HG03565 (cell line): Measurements from ENCODE around the gene TMEM181.
"Not testable (repeated sequence)": the region's sequence is repeated elsewhere in the genome, so short reads cannot be mapped to it uniquely, and the experiment has no call there.

Source experiments
- ATAC-seq: cut with Tn5 transposase; IDR thresholded peaks from one replicate; pipeline ENCODE4 v1.9.1; 2021; ENCODE audit warnings: mild to moderate bottlenecking, moderate library complexity; ENCODE audit not compliant: unreplicated experiment

TMEM181 gene

DNA sequence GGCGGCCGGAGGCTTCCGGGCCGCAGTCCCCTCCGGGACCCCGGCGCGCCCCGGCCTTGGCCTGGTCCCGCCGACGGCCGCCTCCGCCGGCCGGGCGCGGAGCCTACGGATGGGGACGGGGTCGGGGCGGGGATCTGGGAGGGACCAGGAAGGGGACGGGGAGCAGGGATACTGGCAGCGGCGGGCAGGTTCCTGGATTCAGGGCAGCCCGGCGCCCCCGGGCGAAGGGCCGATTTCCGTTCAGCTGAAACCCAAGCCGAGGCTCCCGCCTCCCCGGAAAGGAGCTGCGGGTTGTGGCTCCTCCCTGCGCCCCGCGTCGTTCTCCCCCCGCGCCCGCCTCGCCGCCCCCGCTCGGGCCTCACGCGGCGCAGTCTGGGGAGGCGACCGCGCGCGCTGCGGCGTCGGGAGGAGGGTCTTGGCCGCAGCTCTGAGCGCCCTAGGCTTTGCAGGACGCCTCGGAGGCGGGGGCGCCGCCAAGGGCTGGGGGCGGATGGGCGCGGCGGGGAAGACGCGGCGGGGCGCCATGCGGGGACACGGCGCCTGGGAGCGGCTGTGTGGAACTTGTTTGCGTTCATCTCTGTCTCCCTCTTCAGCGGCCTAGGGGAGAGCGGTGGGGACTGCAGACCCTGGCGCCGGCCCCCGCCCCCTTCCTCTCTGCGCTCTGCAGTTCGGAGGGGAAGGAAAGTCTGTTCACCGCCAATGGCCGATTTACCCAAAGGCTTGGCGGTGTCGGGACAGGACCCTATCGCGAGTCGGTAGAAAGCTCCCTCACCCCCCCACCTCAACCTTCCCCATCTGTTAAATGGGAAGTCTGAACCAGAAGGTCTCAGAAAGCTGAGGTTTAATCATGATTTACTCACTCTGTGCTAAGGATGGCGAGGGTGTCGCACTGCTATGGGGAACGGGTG is 22.7 kb upstream of the TMEM181 start:
- no peak for ATAC-seq

DNA sequence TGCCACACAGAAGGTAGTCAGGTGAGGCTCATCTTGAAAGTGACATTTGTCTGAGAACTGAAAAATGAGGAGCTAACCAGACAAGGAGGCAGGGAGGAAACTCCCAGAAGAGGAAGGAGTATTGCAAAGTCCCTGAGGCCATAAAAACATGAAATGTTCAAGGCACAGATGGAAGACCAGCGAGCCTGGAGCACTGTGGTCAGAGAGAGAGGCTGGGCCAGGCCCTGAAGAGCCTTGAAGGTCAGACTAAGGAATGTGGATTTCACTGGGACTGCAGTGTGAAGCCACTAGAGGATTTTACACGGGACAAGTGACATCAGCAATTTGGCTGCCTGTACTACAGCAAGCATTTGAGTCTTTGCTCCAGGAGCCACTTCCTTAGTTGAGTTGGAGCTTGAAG is 21.1 kb upstream of the TMEM181 start:
- ATAC-seq = no peak

DNA sequence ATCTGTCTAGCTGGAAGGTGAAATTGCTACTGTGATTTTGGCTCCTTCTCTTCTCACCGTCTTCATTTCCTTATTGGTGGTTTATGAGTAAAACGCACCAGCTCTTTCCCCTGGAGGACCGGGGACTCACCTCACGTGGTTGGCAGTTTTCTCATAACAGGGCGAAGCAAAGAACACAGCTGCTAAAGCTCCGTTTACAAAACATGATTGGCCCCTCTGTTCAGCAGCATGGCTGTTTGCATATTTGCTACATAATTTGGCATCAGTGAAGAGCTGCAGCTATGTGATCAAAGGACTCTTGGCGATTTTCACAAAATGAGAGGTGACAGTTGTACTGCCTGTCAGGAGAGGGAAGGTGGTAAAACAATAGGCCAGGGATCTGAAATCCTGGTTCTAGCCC is 20.5 kb upstream of the TMEM181 start:
- no peak for ATAC-seq

- no peak for ATAC-seq
These were observed 20.0 kb upstream of the TMEM181 start for GRCh38 chr6:158539881-158540280.

- ATAC-seq = no peak
These were observed 16.2 kb upstream of the TMEM181 start for GRCh38 chr6:158543606-158544185.

- no peak for ATAC-seq
These were observed 15.5 kb upstream of the TMEM181 start for GRCh38 chr6:158544428-158544827.

DNA sequence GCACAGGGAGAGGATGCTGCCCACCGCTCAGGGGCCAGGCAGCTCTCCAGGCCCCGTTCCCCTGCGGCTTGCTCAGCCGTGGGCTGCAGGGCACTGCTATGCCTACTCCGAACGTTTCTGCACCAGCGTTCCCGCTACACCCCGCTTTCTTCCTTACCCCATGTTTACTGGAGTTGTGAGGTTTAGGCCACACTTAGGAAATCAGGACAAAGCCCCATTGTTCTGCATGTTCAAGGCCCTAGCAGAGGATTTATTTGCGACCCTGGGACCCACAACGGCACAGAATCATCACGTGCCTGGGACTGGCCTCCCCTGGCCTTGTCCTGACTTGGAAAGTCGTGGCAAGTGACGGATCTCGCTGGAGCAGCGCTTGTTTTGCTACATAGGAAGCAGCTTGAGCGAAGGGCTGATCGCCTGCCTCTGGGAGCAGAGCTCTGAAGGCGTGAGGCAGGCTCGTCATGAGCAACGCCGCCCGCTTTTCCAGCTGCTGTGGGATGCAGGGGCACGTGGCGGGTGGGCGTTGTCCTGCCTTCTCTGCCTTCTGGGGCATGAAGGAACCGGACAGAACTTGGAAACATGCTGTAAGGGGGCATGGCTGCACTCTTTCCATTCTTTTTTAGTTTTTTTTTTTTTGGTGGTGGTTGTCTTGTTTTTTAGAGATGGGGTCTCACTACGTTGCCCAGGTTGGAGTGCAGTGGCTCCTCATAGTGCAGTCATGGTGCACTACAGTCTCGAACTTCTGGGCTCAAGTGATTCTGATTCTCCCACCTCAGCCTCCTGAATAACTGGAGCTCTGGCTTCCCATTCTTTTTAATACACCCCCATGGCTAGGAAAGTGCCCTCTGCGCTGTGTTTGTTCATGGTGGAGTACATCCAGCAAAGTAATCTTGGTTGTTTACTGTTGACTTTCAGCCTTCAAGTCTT is 14.6 kb upstream of the TMEM181 start:
- no peak for ATAC-seq

DNA sequence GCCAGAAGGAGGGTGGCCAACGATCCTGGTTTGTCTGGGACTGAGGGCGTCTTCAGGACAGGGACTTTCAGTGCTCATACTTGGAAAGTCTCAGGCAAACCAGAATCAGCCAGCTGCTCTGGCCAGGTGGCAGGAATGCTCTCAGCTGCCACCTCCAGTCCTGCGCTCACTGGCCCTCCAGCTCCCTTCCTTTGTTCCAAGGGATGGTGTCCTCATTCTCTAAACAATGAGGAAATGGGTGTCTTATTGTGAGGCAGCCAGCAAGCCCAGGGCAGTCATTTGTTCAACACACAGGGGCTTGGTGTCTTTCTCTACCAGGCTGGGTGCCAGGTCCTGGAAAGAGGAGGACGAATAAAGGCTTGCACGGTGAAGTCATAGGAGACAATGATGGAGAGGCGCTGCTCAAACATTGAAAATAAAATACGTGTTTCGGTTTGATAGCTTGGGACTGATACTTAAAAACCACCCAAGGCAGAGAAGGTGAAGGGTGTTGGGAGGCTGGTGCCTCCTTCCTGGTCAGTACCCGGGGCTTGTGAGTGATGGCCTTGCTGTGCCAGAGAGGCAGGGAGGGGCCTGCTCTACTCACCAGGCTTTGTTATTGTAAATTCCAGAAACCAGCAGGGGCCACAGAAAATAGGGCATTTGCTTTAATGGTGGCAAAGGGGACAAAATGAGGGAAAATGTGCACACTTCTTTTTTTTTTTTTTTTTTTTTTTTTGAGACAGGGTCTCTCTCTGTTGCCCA is 11.3 kb upstream of the TMEM181 start:
- ATAC-seq = no peak

DNA sequence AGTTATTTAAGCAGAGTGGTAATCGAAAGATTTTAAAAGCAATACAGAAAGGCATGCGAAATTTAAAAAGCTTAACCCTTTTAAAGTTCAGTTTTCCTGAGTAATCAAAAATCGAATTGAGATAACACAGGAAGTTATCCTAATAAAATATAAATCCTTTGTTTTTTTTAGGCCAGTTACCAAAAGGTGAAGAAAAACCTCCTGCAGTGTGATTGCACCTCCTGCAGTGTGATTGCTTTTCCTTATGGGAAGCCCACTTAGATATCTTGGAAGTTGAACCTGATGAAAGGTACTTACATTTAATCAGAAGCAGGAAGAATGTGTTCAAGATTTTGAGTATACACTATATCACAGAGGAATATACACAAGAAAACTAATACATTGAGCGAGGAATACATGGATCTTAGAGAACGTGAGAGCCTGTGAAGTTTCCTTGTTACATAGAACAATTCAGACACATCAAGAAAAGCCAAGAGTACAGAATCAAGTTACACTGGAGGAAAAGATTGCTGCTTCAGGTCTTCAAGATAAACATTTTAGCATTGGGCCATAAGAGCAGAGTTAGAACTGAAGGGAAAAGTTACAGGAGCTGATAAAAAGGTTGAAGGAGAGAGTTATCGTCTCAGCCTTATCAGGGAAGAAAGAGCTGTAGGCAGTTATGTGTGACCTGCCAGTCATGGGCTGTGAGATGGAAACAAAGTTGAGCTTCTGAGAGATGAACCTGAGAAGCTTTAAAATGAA is 7.7 kb upstream of the TMEM181 start:
- ATAC-seq = no peak

GRCh38 chr6:158552796-158553138 is 7.1 kb upstream of the TMEM181 start:
- no peak for ATAC-seq

DNA sequence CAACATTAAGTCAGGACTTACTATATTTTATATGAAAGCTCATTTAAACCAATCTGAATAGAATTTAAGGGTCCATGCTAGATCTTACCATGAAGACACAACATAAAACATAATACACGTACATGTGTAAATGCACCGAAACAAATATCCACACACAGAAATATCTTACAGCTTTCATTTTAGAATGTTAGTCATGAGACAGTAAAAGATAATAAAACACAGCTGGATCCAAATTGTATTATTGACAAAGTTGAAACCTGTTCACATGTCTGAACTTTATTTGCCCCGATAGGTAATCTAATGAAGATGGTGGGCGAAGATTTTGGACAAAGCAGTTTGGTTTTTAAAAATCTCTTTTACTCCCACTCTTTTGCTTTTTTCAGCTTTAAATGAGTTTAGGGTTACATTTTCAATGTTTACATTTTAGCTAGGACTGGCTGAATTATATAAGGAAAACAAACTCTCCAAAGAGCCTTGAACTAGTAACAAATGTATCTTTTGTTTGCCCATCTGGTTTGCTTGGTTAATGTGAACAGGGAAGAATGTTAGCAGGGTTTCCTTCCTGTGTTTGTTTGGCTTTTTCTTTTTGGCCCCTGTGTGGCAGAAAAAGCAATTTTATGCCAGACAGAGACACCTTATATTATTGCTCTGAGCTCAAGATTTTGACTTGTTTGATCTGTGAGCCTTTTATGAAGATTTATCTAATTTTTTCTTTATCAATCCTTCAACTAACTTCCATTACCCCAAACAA is 5.1 kb upstream of the TMEM181 start:
- no peak for ATAC-seq

GRCh38 chr6:158556113-158556512 is 3.8 kb upstream of the TMEM181 start:
- no peak for ATAC-seq

GRCh38 chr6:158557110-158557509 is 2.8 kb upstream of the TMEM181 start:
- not testable (repeated sequence) for ATAC-seq

- ATAC-seq = no peak
These were observed 2.0 kb upstream of the TMEM181 start for GRCh38 chr6:158557927-158558326.

- ATAC-seq = no peak
These were observed 1.2 kb upstream of the TMEM181 start for GRCh38 chr6:158558415-158559306.

GRCh38 chr6:158559338-158559894 is 475 bp upstream of the TMEM181 start:
- no peak for ATAC-seq

DNA sequence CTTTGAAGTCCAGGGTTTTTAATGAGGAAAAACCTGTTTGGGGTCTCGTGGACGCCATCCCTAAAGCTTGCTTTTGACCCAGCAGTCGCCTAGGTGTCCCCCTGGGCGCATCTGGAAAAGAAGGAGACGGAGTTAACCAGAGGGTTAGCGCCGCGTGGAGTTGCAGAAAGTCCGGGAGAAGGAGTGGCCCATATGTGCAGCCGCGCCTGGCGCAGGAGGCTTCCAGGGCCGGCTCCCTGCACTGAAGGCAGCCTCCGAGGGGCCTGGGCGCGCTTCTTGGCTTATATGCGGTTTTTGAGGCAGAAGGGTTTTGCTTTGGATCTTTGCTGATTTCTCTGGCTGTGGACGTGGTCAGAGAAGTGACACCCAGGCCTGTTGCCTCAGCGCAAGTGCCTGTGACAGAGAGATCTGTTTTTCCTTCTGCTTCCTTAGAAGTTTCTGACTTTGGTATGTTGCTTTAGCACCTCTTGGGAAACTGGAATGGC is 987 bp downstream of the TMEM181 start:
- no peak for ATAC-seq

GRCh38 chr6:158561321-158561884 is 1.5 kb downstream of the TMEM181 start:
- ATAC-seq = no peak
